Fibroblast of lung (primary cell): ENCODE data around the gene ATXN1. TPM values are rescaled to one million over a fixed set of nuclear protein-coding genes. Genes with fewer than 3 reads are reported as not detected.
A peak's percentile ranks its signal among the peaks of the same experiment; 100 is the strongest.

Source experiments
- DNase-seq, 2 donors: peaks; one replicate each; pipeline versions ENCODE4 v3.0.0 to v3.0.0-alpha.2; 2010; ENCODE audit warnings: low read depth in 2 of 2
- H2AFZ ChIP-seq: 2 replicates; pipeline ENCODE4 v1.5.1; 2012; ENCODE audit warnings: low read length, control low read depth, inconsistent platforms
- H3K27ac ChIP-seq: 2 replicates; pipeline ENCODE4 v1.5.1; 2011; ENCODE audit warnings: low read length, control low read depth; ENCODE audit not compliant: insufficient read depth
- H3K27me3 ChIP-seq: 2 replicates; pipeline ENCODE4 v1.5.1; 2011; ENCODE audit warnings: mild to moderate bottlenecking, low read length; ENCODE audit not compliant: control insufficient read depth, insufficient read depth
- H3K36me3 ChIP-seq: 2 replicates; pipeline ENCODE4 v1.5.1; 2011; ENCODE audit warnings: low read length; ENCODE audit not compliant: control insufficient read depth, insufficient read depth
- H3K4me1 ChIP-seq: 2 replicates; pipeline ENCODE4 v1.5.1; 2011; ENCODE audit warnings: low read length; ENCODE audit not compliant: control insufficient read depth, insufficient read depth; ENCODE audit errors: extremely low read depth
- H3K4me2 ChIP-seq: 2 replicates; pipeline ENCODE4 v1.5.1; 2011; ENCODE audit warnings: low read length, control low read depth; ENCODE audit not compliant: insufficient read depth; ENCODE audit errors: extremely low read depth
- H3K4me3 ChIP-seq, 4 experiments: fragments of 200-600 bp in 1 of 4; sonication (generic) in 1 of 4; replicated peaks in 1 of 4; 2 replicates each; pipeline ENCODE4 v1.5.1; 2011 to 2016; ENCODE audit warnings: low read length in 4 of 4, low read depth in 3 of 4, mild to moderate bottlenecking in 3 of 4, control low read depth in 2 of 4, inconsistent platforms in 1 of 4, mixed read lengths in 1 of 4; ENCODE audit not compliant: insufficient read depth in 1 of 4; ENCODE audit errors: control extremely low read depth in 1 of 4
- H3K79me2 ChIP-seq: 2 replicates; pipeline ENCODE4 v1.5.1; 2012; ENCODE audit warnings: mild to moderate bottlenecking, low read length, inconsistent platforms; ENCODE audit not compliant: control insufficient read depth, insufficient read depth
- H3K9ac ChIP-seq: 2 replicates; pipeline ENCODE4 v1.5.1; 2011; ENCODE audit warnings: mild to moderate bottlenecking, low read length, control low read depth; ENCODE audit not compliant: insufficient read depth
- H3K9me3 ChIP-seq: 2 replicates; pipeline ENCODE4 v1.5.1; 2012; ENCODE audit warnings: low read depth, low read length; ENCODE audit not compliant: control insufficient read depth, insufficient read depth
- H4K20me1 ChIP-seq: 2 replicates; pipeline ENCODE4 v1.5.1; 2011; ENCODE audit warnings: low read length; ENCODE audit not compliant: control insufficient read depth, insufficient read depth; ENCODE audit errors: extremely low read depth
- EZH2 ChIP-seq: IDR thresholded peaks from 2 replicates; pipeline ENCODE4 v1.5.1; 2012; ENCODE audit warnings: low read length, control low read depth, mild to moderate bottlenecking; ENCODE audit errors: missing control alignments
- polyA plus RNA-seq, 2 donors: library from polyadenylated mRNA; depleted of rRNA in 1 of 2; stranded (reverse) in 1 of 2; unstranded in 1 of 2; fragments of >200 nt; gene quantifications; 2 replicates each; pipeline ENCODE4 v1.2.1, GENCODE V29; 2011 to 2012; ENCODE audit warnings: missing spikeins in 1 of 2
- total RNA-seq: library from RNA; depleted of rRNA; stranded (reverse); fragments of >200 nt; gene quantifications from 2 replicates; pipeline ENCODE4 v1.2.1, GENCODE V29; 2014
- TF ChIP-seq, protein P1 (sequence below), 2 donors: IDR thresholded peaks in 1 of 2; conservative IDR thresholded peaks in 1 of 2; 1 replicate in 1 of 2; 2 replicates in 1 of 2; pipeline ENCODE4 v1.5.1; 2011 to 2012; ENCODE audit warnings: low read length in 2 of 2, control low read depth in 1 of 2, inconsistent platforms in 1 of 2, low read depth in 1 of 2, mild to moderate bottlenecking in 1 of 2

ATXN1 gene
- total and polyA plus RNA-seq, 2 donors (not counting 1 experiment from before 2014, with no cell fraction given), result 15.8 to 40.5 TPM

DNA sequence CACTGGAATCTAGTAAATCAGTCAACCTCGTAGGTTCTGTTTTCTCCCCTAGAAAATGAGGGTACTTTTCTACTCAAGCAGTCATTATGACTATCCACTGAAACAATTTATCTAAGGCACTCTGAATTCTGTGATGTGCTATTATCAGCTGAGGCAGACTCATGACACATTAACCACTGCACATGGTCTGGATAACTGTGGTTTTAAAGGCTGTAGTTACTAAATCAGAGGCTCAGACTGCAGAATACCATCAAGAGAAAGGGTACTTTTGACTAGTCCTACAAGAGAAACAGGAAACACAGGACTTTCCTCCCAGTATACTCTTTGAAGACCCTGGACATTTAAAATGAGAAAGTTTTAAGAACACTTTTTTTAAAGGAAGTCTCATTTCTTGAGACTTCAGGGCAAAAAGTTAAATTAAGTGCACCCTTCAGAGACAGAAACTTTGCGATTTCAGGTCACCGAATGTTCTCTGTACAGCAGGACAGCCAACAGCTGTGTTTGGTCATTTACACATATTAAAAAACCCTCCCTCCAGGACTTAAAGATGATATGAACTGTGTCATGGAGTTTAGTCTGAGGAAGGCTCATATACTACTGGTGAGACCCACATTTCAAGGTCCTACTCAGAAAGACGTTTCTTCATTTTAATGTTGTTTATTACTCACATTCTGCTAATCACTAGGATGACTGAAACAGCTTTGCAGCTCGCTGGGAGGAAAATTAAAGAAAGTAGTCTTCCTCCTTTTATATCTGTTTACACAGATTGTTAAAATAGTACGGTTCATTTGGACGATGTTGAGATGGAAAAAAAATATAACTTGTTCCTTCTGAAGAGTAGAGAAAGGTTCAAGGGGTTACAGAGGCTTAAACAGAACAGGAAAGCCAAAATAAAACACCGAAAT lies 19.9 kb downstream of the ATXN1 start:
- peaks cover 37% of the 10 kb centered on the region for H3K4me1 ChIP-seq
- no peak for TF ChIP-seq EZH2
- TF ChIP-seq, protein P1, sequence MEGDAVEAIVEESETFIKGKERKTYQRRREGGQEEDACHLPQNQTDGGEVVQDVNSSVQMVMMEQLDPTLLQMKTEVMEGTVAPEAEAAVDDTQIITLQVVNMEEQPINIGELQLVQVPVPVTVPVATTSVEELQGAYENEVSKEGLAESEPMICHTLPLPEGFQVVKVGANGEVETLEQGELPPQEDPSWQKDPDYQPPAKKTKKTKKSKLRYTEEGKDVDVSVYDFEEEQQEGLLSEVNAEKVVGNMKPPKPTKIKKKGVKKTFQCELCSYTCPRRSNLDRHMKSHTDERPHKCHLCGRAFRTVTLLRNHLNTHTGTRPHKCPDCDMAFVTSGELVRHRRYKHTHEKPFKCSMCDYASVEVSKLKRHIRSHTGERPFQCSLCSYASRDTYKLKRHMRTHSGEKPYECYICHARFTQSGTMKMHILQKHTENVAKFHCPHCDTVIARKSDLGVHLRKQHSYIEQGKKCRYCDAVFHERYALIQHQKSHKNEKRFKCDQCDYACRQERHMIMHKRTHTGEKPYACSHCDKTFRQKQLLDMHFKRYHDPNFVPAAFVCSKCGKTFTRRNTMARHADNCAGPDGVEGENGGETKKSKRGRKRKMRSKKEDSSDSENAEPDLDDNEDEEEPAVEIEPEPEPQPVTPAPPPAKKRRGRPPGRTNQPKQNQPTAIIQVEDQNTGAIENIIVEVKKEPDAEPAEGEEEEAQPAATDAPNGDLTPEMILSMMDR (conservative IDR thresholded peaks at IDR 0.05 in 1 of 2, IDR thresholded peaks at IDR 0.05 in 1 of 2; ENCODE audit: low read depth in 1 of 2, low read length in 2 of 2), result no peak
- H3K4me3 ChIP-seq, result peak overlapping the region in 2 of 4 experiments; percentile 11 to 14
- H2AFZ ChIP-seq, result no peak overlapping the region
- H3K36me3 ChIP-seq, result no peaks in the 10 kb centered on the region
- peak; percentile 90 to 99 for DNase-seq
- H3K79me2 ChIP-seq, result peaks cover 34% of the 10 kb centered on the region
- no peaks in the 10 kb centered on the region for H3K27me3 ChIP-seq
- H3K9ac ChIP-seq, result peak overlapping the region; percentile 26
- peak overlapping the region; percentile 76 for H3K27ac ChIP-seq
- H4K20me1 ChIP-seq, result no peaks in the 10 kb centered on the region
- no peaks in the 10 kb centered on the region for H3K9me3 ChIP-seq
- peak overlapping the region; percentile 84 for H3K4me2 ChIP-seq

DNA sequence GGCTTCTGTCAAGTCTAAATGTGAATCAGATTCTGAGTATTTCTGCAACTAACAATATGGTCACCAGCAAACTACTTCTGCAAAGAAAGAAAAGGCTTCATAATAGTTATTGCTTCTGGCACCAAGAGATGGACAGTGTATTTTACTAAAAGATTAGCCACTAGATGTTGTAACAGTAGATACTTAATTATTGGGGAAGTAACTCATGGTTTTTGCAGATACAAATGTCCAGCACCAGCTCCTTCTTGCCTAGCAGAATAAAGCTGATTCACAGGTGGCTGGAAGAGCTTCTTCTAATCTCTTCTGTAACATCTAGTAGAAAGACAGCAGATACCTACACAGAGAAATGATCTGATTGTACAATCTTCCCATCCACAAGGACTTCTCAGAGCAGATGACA lies 21.2 kb downstream of the ATXN1 start:
- H3K27ac ChIP-seq, result peak overlapping the region; percentile 19
- H3K4me3 ChIP-seq, result no peak overlapping the region
- DNase-seq, result peak in 1 of 2 donors; percentile 36

DNA sequence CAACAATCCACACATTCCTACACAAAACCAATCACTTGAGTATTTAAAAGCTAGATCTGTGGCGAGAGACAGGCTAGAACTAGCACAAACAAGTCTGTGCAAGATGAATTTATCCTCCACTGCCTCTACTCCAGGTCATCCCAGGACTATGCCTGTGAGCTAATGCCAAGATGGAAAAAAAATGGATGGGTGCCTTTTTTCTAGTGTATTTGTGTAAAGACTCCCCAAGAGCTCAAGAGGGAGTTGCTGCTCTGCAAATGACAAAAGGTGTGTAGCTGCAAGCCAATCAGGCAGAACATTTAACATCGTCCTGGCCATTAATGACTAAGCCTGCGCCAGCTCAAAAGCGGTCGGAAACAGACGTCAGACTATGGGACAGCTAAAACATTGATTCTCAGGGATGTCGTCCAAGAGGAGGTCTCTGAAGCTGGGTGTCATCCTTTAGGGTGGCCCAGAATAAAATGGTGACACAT lies 21.9 kb downstream of the ATXN1 start:
- Histone ChIP-seq H3K79me2 (peaks cover 20% of the 10 kb centered on the region), H3K4me1 (peaks cover 37% of the 10 kb centered on the region), H3K9me3 (no peaks in the 10 kb centered on the region), H3K4me2 (no peak overlapping the region), H3K27me3 (no peaks in the 10 kb centered on the region), H3K27ac (peak overlapping the region; percentile 19), H3K9ac (no peak overlapping the region), H4K20me1 (no peaks in the 10 kb centered on the region), H2AFZ (no peak overlapping the region), H3K36me3 (no peaks in the 10 kb centered on the region), H3K4me3 (no peak overlapping the region)
- peak in 1 of 2 donors; percentile 97 for DNase-seq
- TF ChIP-seq, protein P1 (conservative IDR thresholded peaks at IDR 0.05 in 1 of 2, IDR thresholded peaks at IDR 0.05 in 1 of 2; ENCODE audit: low read depth in 1 of 2, low read length in 2 of 2), result no peak
- TF ChIP-seq EZH2, result no peak

More for the DNA sequence above, 21.2 kb downstream of the ATXN1 start:
- Histone ChIP-seq H3K36me3 (no peaks in the 10 kb centered on the region), H2AFZ (no peak overlapping the region), H3K79me2 (peaks cover 25% of the 10 kb centered on the region), H3K4me2 (no peak overlapping the region), H3K9me3 (no peaks in the 10 kb centered on the region), H3K27me3 (no peaks in the 10 kb centered on the region), H4K20me1 (no peaks in the 10 kb centered on the region), H3K4me1 (peaks cover 37% of the 10 kb centered on the region), H3K9ac (no peak overlapping the region)
- TF ChIP-seq, protein P1 (conservative IDR thresholded peaks at IDR 0.05 in 1 of 2, IDR thresholded peaks at IDR 0.05 in 1 of 2; ENCODE audit: low read depth in 1 of 2, low read length in 2 of 2), result no peak
- TF ChIP-seq EZH2, result no peak
